GM18499 (cell line): ENCODE measurements around the gene GBX1.

ENCODE experiments used
- ATAC-seq: cut with Tn5 transposase; IDR thresholded peaks from one replicate; pipeline ENCODE4 v1.9.1; 2021; ENCODE audit warnings: moderate number of reproducible peaks; ENCODE audit not compliant: insufficient read depth, unreplicated experiment

Gene GBX1

GRCh38 chr7:151167197-151167961 is at the start of gene GBX1:
Gene GBX1, minus strand, starts transcription at chr7:151167694. Its CDS starts 146 bp downstream, at chr7:151167548.
- no peak for ATAC-seq

- no peak for ATAC-seq
These were observed 47.9 kb upstream of the GBX1 start for GRCh38 chr7:151215396-151215795.

GRCh38 chr7:151213826-151214225 is 46.3 kb upstream of the GBX1 start:
- no peak for ATAC-seq

- no peak for ATAC-seq
These were observed 45.1 kb upstream of the GBX1 start for GRCh38 chr7:151212626-151213025.

- no peak for ATAC-seq
These were observed 43.8 kb upstream of the GBX1 start for GRCh38 chr7:151211155-151211772.

GRCh38 chr7:151210087-151210854 is 42.8 kb upstream of the GBX1 start, which contains the start of gene H2BK1:
Gene H2BK1, minus strand, starts transcription at chr7:151210488. Its CDS starts 170 bp downstream, at chr7:151210318.
- no peak for ATAC-seq

- no peak for ATAC-seq
These were observed 42.1 kb upstream of the GBX1 start for GRCh38 chr7:151209588-151209987.

GRCh38 chr7:151208253-151208862 is 40.9 kb upstream of the GBX1 start:
- ATAC-seq: no peak

GRCh38 chr7:151207804-151208203 is 40.3 kb upstream of the GBX1 start:
- ATAC-seq: no peak

- ATAC-seq: no peak
These were observed 39.8 kb upstream of the GBX1 start for GRCh38 chr7:151207315-151207714.

GRCh38 chr7:151206914-151207313 is 39.4 kb upstream of the GBX1 start:
- ATAC-seq: no peak

- ATAC-seq: no peak
These were observed 38.2 kb upstream of the GBX1 start for GRCh38 chr7:151205730-151206129.

GRCh38 chr7:151204383-151205032 is 37.0 kb upstream of the GBX1 start:
- no peak for ATAC-seq

GRCh38 chr7:151202836-151203235 is 35.3 kb upstream of the GBX1 start:
- no peak for ATAC-seq

- ATAC-seq: no peak
These were observed 34.3 kb upstream of the GBX1 start for GRCh38 chr7:151201751-151202150.

GRCh38 chr7:151201344-151201743 is 33.9 kb upstream of the GBX1 start:
- ATAC-seq: no peak

- no peak for ATAC-seq
These were observed 31.7 kb upstream of the GBX1 start for GRCh38 chr7:151198945-151199848.

GRCh38 chr7:151197932-151198331 is 30.4 kb upstream of the GBX1 start:
- no peak for ATAC-seq
